ENCODE data around the gene CCNY.
"Not testable (repeated sequence)": the region's sequence is repeated elsewhere in the genome, so short reads cannot be mapped to it uniquely, and the experiment has no call there.

The CCNY gene

DNA sequence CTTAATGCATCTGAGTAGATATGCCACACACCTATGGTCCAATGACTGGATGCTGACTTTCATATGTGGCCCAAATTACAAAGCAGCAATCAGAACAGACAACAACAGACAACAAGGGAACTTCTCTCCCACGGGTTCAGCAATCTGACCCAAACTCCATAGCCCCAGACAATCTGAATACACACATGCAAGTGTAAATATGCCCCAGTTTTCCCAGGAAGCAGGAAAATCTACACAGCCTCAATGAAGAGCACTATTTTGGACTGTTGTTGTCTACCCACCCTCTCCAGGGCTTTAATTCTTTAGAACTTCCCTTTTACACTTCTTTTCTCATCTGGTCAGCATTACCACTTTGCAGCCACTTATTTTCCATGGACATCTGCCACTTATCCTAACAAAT is 2.0 kb upstream of the CCNY start:
- DNase-seq (ENCODE audit: low spot score), result no peak

GRCh38 chr10:35335133-35336083 is 901 bp upstream of the CCNY start:
- DNase-seq (ENCODE audit: low spot score), result no peak

DNA sequence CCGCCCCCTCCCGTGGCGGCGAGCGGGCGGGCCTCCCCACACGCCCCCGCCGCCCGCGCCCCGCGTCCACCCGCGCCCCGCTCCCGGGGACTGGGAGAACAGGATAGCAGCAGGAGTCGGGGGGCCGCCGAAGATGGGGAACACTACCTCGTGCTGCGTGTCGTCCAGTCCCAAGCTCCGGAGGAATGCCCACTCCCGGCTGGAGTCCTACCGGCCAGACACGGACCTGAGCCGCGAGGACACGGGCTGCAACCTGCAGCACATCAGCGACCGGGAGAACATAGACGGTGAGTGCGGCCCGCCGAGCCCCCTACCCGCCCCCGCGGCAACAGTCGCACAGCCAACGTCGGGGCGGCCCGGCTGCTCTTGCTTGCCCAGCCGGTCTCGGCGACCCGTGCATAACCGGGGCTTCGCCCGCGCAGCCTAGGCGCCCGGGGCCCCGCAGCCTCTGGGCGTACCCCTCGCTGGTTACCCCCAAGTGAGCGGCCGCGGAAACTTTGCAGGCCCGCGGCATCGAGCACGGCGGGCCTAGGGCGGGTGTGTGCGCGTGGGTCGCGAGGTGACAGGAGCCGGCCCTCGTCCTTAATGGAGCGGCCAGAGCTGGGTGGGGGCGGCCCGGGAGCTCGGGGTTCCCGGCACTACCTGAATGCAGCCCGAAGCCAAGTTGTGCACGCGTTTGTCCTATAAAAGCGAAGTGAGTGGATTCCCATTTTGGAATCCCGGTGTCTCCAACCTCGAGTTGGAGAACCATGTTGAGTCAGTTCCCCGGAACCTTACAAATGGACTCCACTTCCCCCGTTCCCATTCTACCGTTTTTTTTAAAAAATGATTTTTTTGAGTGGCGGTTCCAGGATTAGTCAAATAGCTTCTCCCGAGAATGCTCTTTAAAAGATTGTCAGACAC is 863 bp downstream of the CCNY start:
- no peak for DNase-seq (ENCODE audit: low spot score)

GRCh38 chr10:35339942-35340341 is 3.6 kb downstream of the CCNY start:
- no peak for DNase-seq (ENCODE audit: low spot score)

DNA sequence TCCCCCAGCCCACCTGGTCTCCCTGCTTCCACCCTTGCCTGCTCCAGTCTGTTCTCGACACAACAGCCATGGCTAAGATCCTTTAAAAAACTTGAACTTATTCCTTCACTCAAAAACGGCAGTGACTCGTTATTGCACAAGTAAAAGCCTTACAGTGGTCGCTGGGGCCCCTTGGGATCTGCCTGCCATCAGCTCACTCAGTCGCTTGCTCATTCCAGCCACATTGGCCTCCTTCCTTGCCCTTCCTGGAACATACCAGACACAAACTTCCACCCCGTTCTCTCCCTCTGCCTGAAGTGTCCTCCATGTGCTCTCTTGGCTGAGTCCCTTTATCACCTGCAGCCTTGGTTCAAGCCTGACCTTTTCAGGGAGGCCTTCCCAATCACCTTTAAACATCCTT is 4.7 kb downstream of the CCNY start:
- no peak for DNase-seq (ENCODE audit: low spot score)

GRCh38 chr10:35341521-35341920 is 5.2 kb downstream of the CCNY start:
- no peak for DNase-seq (ENCODE audit: low spot score)

DNA sequence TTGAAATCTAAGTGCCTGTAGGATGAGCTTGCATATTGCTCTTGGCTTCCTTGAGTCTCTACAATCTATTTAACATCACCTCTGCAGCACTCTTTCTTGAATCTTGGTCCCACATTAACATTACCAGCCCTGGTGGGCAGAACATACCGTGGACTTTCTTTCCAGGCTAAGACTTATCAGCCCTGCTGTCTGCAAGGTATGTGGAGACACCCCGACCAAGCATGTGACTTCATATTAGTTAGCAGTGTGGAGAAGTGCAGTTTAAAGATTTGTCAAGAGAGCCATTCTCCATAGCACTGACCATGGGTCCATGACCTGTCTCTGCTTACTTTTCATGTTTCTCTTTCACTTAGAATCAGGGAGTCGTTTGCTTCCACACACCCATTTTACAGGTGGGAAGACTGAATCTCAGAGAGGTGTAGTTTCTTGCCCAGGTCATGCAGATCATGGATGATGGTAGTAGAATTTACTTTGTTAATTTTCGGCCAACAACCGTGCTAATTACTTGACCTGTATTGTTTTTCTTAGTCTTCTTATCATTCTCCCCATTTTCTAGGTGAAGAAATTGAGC is 6.0 kb downstream of the CCNY start:
- DNase-seq (ENCODE audit: low spot score), result no peak

GRCh38 chr10:35343739-35344138 is 7.4 kb downstream of the CCNY start:
- DNase-seq (ENCODE audit: low spot score), result no peak

DNA sequence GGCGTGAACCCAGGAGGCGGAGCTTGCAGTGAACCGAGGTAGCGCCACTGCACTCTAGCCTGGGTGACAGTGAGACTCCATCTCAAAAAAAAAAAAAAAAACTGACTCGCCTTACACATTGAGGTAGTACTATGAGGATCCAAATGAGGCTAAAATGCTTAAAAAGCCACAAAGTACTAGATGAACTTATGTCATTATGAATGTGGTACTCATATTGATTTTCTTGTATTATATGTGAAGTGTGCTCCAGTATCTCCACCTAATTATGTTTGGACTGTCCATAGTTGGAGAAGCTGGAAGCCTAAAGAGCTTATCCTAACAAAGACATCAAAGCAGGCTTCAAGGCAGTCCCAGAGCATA is 9.1 kb downstream of the CCNY start:
- no peak for DNase-seq (ENCODE audit: low spot score)

DNA sequence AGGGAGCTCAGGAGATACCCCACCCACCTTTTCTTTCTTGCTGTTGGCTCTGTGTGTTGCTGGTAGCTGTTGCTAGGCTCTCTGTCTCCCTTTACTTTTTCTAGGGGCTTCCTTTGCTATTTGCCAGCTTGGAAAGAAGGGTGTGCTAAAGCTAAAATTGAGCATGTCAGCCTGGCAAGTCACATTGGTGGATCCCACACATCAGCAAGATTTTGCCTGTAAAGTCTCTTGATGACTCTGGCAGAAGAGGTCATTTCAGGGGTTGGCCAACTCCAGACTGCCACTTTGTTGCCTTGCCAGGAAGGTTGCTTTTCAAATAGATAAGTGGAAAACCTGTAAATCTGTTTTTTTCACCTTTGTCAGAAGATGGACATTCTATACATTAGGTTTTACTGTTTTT is 9.9 kb downstream of the CCNY start:
- DNase-seq (ENCODE audit: low spot score), result no peak

- DNase-seq (ENCODE audit: low spot score), result no peak
Observed at GRCh38 chr10:35347121-35347562, 10.8 kb downstream of the CCNY start.

DNA sequence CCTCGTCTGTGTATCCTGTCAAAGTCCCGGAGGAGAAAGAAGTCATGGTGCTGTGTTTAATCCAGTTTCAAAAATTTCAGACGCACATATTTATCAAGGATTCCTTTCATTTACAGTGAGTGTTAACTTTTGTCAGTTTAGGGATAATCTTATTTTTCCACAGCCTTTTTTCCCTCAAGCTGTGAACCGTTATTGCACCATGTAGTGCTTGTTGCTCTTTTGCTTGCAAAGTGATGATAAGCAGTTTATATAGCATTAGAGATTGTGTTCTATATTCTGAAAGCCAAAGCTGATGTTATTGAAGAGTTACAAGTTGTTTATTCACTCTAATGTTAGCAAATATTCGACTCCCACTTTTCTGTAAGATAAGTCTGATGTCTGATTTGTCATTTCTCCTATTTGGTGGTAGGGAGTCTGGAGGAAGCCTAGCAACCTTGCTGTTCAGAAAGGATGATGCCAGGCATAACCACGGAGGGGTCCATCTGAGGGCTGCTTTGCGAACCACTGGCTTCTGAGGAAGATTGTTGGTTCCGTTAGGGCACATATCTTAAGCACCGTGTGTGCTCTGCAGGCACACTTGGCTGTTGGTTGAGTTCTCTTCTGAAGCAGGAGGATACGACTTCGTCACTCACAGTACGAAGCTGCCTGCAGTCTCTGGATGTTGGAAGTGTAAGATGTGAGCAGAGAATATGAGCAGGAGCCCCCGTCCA is 11.7 kb downstream of the CCNY start:
- no peak for DNase-seq (ENCODE audit: low spot score)

- no peak for DNase-seq (ENCODE audit: low spot score)
Observed at GRCh38 chr10:35348609-35349388, 12.5 kb downstream of the CCNY start.

DNA sequence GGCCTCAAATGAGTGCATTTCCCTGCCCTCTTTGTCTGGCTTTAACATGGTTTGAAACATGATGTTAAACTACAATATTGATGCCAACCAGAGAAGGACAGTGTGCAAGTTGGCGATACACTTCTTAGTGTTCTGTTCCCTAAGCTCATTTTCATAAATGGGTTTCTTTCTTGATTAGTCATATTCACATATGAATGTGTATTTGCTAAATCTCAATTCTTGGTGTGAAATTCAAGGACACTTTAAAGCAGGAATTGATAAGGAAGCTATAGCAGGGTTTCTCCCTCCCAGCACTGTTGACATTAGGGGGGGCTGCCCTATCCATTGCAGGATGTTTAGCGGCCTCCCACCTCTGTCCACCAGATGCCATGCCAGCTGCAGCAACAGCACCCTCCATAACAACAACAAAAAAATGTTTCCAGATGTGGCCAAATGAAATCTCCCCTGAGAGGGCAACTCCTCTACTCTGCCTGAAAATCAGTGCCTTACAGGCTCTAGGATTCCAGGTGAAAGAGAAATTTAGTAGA is 13.1 kb downstream of the CCNY start:
- DNase-seq (ENCODE audit: low spot score), result no peak

DNA sequence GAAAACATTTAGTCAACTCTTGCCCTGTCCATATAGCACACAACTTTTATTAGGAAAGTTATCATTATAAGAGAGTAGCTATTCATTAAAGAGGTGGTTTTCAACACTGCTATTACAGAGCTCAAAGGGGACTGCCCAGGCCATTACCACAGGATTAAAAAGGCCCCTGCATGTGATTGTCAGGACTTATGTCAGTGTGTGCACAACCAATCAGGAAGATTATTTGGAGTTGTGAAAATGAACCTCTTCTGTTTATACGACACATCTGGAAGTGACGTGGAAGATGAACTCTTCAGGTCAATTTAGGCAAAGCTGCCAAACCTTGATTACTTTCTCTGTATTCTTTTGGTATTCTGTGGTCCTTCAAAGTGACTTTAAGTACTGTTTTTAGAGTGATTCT is 14.7 kb downstream of the CCNY start:
- no peak for DNase-seq (ENCODE audit: low spot score)

DNA sequence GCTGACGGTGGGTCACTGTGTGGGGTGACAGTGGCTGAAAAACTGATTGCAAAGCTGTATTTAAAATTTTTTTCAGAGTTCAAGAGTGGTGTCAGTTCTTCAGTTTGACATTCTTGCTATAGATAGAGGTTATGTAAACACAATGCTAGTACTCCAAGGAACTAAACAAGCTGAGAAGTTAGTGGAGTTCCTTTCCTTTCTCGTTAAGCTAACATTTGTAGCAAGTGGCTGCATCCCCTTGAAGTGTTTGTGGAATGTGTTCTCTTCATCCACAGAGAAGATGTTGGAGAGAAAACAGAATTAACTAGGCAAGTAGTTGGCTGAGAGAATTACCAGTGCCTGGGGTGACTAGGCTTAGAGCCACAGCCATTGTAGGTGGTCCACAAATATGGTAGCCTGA is 15.8 kb downstream of the CCNY start:
- DNase-seq (ENCODE audit: low spot score), result no peak

- no peak for DNase-seq (ENCODE audit: low spot score)
Observed at GRCh38 chr10:35352512-35352911, 16.2 kb downstream of the CCNY start.

DNA sequence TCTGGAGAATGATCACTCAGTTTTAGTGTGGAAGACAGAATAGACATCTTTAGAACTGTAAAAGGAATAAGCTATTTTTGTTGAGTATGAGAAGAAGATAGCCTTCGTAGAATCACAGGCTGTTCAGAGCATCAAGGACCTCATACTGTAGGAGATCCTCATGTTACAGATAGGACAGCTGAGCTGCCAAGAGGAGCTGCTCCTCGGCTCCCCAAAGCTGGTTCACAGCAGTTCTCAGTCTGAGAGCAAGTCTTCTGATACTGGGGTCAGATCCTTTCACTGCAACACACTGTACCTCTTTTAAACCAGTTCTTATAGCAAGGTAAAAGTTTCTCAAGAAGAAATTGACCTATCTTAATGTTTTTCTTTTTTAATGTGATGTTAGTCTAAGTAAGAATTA is 17.1 kb downstream of the CCNY start:
- no peak for DNase-seq (ENCODE audit: low spot score)

GRCh38 chr10:35353805-35354204 is 17.5 kb downstream of the CCNY start:
- no peak for DNase-seq (ENCODE audit: low spot score)

DNA sequence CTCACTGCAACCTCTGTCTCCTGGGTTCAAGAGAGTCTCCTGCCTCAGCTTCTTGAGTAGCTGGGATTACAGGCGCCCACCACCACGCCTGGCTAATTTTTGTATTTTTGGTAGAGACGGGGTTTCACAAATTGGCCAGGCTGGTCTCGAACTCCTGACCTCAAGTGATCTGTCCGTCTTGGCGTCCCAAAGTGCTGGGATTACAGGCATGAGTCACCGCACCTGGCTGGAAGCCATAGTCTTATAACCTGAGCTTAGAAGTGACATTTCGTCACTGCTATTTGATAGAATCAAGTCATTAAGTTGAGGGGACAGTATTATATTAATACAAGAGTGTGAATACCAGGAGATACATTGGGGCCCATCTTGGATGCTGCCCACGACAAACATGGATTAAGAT is 17.9 kb downstream of the CCNY start:
- DNase-seq (ENCODE audit: low spot score), result not testable (repeated sequence)
